Fibroblast of skin of right quadriceps (primary cell): ENCODE results near the gene GMDS.
A peak's percentile ranks its signal among the peaks of the same experiment; 100 is the strongest.

Source experiments
- DNase-seq: peaks from one replicate; pipeline ENCODE4 v3.0.0-alpha.2; 2013

GMDS gene

GRCh38 chr6:2129182-2129621, 116.2 kb downstream of the GMDS start:
- DNase-seq, result no peak

DNA sequence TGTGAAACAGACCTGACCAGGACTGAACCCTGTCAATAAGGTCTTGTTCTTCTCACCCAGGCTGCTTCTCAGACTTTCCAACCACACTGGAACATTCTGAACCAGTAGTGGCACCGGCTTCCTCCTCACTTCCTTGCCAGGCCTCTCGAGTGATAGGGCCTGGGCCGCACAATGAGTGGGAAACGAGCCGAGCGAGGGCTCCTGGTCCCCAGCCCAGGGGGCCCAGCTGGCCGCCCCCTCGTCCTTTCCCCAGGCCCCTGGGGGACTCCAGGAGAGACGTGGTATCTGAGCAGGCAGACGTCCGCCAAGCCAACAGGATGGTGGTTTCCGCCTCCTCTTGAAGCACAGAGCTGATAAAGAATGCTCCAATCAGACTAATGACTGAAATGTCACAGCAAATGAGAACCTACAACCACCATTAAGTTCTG, 117.9 kb downstream of the GMDS start:
- no peak for DNase-seq

DNA sequence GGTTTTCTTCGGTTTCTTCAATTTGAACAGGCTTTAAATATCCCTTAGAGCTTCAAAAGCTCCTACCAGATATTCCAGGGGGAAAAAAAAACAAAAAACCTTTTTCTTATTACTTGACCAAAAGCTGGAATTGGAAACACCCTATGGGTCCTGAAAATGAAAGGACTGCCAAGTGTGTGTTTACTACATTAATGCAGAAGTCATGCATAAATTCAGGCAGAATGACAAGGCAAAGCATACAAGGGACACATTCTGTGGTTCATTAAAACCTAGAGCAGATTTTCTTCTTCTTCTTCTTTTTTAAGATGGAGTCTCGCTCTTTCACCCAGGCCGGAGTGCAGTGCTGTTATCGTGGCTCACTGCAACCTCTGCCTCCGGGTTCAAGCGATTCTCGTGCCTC, 119.1 kb downstream of the GMDS start:
- no peak for DNase-seq

DNA sequence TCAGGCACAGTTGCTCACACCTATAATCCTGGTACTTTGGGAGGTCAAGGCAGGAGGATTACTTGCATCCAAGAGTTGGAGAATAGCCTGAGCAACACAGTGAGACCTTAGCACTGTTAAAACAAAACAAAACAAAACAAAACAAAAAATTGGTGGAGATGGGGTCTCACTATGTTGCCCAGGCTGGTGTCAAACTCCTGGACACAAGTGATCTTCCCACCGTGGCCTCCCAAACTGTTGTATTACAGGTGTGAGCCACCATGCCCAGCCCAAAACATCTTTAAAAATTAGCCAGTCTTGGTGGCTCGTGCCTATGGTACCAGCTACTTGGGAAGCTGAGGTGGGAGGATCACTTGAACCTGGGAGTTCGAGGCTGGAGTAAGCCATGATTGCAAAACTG, 120.2 kb downstream of the GMDS start:
- DNase-seq, result no peak

- peak; percentile 24 for DNase-seq
These were observed 121.1 kb downstream of the GMDS start for GRCh38 chr6:2124260-2124709.

GRCh38 chr6:2120912-2121311, 124.5 kb downstream of the GMDS start:
- no peak for DNase-seq

DNA sequence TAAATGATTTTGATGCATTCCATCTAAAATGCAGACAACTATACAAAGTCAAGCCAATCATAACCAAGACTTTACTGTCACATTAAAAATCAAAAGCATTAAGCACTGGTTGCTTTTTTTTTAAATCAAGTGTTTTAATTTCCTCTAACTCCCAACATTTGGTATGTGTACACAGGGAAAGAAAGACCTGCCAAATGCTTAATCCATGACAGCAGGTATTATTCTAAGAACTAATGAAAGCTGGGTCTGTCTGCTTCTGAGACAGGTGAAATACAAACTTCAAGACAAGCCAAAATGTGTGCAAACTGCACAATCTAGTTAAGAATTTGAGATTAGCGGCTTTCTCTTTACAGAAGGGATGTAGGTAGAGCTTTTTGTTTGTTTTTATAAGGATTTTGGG, 126.1 kb downstream of the GMDS start:
- DNase-seq, result no peak

- no peak for DNase-seq
These were observed 127.3 kb downstream of the GMDS start for GRCh38 chr6:2118136-2118535.

DNA sequence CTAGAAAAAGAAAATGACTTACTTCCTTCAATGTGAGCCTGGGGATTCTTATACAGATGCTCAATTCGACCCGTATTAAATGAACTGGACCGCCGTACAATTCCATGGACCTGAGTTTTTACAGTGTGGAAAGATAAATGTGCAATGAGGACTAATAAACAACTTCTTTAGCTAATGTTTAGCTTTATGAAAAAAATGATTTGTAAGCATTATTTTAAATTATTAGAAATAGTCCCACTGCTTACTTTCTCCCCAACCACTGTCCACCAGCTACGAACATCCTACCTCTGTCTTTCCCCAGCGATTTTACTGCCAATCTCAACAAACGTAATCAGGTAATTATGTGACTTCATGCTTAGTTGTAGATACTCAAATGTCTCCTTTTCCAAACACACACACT, 128.0 kb downstream of the GMDS start:
- no peak for DNase-seq

GRCh38 chr6:2116496-2116895, 128.9 kb downstream of the GMDS start:
- DNase-seq, result no peak

- no peak for DNase-seq
These were observed 131.3 kb downstream of the GMDS start for GRCh38 chr6:2114100-2114499.

GRCh38 chr6:2111162-2111677, 134.2 kb downstream of the GMDS start:
- peak; percentile 68 for DNase-seq

DNA sequence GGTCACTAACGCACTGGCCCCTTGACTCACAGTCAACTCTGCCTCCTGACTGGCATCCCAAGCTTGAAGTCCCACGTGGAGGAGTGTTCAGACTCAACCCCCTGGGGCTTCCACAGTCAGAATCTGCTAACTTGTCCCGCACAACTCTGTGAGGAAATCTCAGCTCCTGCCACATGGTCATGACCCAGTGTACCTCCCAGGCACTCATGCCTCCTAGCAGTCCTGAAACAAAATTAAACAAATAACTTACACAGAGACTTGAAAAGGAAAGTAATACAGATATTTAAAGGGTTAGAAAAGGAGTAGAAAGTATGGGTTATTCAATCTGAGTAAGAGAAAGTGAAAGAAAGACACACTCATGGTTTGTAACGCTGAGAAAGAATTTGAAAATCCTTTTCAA, 134.9 kb downstream of the GMDS start:
- no peak for DNase-seq

DNA sequence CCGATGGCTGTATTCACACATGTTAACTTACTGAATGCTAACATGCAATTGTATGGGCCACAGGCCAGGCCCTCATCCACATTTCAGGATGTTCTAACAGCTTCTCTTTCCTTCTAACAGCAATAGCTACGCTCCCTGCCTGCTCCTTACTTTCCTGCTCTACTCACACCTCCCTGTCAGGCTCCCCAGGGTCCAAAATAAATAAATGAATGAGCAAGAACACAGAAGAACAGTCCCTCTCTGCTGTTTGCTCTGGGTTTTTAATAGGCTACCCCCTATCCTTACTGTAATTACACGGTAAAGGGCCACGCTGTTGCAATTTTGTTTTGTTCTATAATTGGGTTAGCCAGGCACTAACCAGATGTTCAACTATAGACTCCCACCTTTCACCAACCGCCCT, 135.6 kb downstream of the GMDS start:
- DNase-seq, result no peak

DNA sequence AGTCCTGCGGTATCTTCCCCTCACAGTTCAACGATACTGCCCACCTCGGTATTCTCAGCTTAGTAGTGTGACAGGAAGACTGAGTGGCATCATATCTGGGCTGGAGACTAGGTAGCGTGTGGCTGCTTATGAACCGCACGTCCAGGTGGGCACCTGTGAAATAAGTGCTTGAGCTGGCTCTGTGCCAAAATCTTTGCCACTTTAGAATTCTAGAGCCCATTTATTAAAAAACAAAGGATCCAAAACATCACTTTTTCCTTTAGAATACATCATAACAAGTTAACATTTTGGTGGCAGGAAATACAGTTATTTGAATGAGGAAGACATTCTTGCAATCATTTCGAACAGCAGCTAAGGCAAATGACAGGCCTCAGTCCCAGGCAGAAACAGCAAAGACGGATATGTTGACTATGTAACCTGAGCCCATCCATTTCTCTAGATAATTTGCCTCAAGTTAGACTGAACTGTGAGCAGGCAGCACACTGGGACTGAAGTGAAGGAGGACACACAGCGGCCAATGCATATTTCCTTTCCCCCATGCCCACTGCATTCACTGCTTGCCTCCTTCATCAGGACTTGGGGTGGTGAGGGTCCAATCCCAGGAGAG, 136.6 kb downstream of the GMDS start:
- no peak for DNase-seq

- DNase-seq, result no peak
These were observed 140.9 kb downstream of the GMDS start for GRCh38 chr6:2104524-2104880.

DNA sequence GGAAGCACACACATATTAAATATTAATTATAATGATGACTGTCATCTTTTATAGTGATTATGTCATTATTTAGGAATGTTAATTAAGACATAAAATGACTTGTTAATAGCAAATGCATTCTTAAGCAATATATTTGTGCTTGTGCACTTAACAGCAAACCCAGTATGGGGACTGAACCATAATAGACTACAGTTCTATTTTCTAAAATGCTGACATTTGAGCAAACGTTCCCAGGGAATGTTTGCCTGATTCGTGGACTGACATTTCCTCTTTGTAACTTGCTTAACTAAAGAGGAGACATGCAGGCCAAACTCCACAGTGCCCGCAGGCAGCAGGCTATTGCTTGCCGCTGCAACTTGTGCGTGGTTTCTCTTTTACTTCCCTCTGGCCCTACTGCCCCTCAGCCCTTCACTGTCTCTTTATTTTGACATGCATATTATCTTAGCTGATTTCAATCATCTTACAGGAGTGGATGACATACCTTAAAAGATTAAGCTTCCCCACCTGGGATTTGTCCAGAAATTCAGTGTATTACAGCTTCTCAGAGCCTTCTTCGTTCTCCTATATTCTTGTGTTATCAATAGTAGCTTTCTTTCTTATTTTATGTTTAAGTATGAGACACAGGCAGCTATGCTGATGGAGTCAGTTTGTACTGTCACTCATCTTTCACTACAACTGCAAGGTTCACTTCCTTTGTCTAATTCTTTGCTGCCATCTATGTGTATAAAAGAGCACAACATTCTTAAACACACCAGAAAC, 141.5 kb downstream of the GMDS start:
- DNase-seq, result peak; percentile 47

DNA sequence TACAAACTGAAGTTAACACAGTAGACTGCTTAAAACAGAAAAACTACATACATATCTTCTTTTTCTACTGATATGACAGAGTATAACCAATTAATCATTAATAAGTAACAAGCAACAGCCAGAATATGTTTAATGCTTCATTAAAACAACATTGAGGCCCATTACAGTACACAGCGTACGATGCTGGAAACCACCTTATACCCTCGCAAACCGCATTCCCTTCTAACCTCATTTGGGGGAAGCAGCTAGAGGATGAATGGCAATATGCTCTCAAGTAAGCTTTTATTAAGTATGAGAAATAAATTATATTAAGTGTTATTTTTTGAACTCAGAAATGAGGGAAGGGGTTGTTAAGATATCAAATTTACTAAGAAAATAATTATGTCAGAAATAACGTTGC, 142.4 kb downstream of the GMDS start:
- no peak for DNase-seq

GRCh38 chr6:2102316-2102883, 143.0 kb downstream of the GMDS start:
- no peak for DNase-seq

- no peak for DNase-seq
These were observed 144.2 kb downstream of the GMDS start for GRCh38 chr6:2101213-2101612.

DNA sequence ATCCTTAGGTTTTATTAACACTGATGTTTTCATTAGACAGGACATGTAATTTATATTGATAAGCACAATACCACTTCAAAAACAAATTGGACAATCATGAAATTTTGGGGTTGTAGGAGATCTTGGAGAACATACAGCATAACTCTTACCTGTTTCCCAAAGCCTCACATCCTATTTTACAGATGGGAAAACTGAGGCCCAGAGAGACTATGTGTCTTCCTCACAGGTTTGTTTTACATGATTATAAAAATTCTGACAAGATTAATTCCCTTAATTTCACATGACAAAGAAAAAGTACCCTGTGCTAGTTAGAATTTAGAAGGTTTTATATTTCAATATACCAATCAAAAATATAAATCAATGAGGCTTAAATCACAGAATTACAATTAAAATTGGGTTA, 145.5 kb downstream of the GMDS start:
- no peak for DNase-seq

- no peak for DNase-seq
These were observed 147.9 kb downstream of the GMDS start for GRCh38 chr6:2097464-2097863.

DNA sequence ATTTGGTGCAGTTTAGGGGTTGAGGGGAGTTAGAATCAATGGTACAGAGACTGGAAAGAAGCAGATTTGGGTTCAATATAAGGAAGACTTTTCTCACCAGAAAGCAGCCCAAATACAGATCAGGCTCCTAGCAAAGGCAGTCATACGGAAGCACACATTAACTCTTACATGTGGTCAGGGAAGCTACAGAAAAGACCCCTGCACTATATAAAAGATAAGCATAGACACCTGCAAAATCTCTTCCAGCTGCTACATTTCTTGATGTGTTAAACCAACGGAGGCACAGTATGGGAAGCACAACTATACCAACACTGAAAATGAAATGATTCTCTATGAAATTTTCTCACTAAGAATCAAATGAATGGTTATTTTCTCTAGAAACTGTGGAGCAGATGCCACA, 150.8 kb downstream of the GMDS start:
- DNase-seq, result no peak

- DNase-seq, result peak; percentile 30
These were observed 159.0 kb downstream of the GMDS start for GRCh38 chr6:2086326-2086965.
